GM18873 (cell line): ENCODE measurements around the gene GTPBP3.
"Not testable (repeated sequence)": the region's sequence is repeated elsewhere in the genome, so short reads cannot be mapped to it uniquely, and the experiment has no call there.

Experiments used
- ATAC-seq: cut with Tn5 transposase; IDR thresholded peaks from one replicate; pipeline ENCODE4 v1.9.1; 2021; ENCODE audit warnings: mild to moderate bottlenecking, moderate library complexity, moderate number of reproducible peaks; ENCODE audit not compliant: unreplicated experiment, low FRiP score

GTPBP3 gene

DNA sequence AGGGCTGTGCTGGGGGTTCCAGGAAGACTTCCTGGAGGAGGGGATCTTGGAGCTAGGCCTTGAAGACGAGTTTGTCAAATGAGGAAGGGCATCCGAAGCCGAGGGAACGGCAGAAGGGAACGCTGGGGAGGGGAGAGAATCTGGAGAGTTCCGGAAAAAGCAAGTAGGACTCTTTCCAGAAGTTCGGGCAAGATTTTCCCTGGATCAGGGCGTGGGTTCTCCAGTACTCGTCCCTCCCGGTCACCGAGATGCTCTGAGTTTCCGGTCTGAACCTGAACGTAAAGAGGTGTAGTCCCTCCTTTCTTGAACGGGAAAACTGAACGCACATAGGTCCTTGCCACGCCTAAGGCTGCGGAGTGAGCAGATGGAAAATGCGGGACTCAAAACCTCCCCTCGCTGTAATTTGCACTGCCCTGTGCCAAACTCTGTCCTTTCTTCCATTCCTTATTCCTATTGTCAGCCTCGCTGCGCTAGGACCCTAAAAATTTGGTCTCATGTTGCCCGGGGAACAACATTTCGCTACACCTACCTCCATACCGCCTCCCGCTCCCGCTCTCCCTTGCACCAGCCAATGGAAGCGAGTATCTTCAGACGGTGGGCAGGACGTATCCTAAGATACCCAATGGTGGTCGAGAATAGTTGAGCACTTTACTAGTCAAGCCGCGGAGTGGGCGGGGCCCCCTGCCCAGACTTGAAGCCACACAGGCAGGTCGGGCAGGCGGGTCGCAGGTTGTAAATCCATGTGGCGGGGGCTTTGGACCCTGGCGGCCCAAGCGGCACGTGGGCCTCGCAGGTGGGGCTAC, at the start of gene GTPBP3:
Gene GTPBP3, plus strand, starts transcription at position 682 of the 803 bp plus-strand sequence. Its CDS starts 59 bp downstream, at position 741.
- peak; percentile 73 for ATAC-seq

DNA sequence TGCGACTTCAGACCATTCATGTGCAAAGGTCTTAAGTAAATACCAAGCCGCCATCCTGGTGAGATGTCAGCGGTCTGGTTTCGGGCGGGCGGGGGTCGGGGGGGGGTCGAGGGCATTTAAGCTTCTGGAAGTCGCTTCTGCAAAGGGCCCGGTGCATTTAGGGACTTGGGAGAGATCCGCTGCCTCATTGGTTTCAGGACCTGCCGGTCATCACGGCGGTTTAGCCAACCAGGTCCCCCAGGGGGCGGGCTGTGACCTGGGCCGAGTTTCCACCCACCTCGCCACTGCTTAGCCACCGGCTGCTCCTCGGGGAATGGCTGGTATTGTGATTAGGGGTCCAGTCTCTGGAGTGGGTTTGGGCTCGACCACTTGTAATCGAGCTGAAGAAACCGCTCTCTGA, 47.9 kb upstream of the GTPBP3 start:
- no peak for ATAC-seq

DNA sequence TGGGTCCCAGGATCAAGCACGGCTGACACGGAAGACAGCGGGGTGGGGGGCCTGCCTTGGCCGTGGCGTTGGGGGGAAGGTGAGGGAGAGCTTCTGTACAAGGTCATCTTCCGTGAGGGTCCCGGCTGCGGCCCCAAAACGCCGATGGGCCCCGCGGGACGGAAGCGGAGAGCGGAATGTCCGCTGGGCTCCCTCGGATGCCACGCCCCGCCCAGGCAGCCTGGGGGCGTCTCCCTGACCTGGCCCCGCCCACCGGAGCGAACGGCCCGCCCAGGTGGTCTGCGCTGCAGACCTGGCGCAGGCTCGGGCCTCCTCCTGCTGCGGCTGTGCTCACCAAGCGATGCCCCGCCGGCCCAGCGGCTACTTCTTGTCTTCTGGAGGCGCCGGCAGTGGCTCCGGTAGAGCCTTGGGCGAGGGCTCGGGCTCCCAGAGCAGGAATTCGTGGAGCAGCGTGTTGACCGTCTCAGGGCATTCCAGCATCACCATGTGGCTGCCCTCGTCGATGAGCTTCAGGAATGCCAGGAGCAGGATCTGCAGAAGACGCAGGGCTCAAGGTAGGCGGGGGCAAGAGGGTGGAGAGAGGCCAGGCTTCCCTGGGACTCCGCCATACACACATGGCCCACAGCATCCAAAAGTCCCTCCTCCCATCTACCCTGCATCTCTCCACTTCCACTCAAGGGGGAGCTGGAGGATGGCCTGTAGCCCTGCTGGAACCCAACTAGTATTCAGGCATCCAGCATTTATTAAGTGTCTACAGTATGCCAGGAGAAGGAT, 44.9 kb upstream of the GTPBP3 start:
- ATAC-seq: peak; percentile 54

DNA sequence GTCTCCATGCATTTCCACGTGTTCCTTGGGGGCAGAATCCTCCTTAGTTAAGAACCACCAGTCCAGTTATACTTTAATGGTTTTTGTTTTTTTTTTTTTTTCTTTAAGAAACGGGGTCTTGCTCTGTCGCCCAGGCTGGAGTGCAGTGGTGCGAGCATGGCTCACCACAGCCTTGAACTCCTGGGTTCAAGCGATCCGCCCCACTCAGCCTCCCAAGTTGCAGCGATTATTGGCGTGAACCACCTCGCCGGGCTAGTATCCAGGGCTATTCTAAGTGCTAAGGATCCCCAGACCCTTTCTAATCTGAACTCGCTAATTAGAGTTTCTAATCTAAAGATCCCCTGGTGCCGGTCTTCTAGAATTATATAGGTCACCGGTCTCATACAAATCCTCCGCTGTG, 43.7 kb upstream of the GTPBP3 start:
- ATAC-seq: no peak

DNA sequence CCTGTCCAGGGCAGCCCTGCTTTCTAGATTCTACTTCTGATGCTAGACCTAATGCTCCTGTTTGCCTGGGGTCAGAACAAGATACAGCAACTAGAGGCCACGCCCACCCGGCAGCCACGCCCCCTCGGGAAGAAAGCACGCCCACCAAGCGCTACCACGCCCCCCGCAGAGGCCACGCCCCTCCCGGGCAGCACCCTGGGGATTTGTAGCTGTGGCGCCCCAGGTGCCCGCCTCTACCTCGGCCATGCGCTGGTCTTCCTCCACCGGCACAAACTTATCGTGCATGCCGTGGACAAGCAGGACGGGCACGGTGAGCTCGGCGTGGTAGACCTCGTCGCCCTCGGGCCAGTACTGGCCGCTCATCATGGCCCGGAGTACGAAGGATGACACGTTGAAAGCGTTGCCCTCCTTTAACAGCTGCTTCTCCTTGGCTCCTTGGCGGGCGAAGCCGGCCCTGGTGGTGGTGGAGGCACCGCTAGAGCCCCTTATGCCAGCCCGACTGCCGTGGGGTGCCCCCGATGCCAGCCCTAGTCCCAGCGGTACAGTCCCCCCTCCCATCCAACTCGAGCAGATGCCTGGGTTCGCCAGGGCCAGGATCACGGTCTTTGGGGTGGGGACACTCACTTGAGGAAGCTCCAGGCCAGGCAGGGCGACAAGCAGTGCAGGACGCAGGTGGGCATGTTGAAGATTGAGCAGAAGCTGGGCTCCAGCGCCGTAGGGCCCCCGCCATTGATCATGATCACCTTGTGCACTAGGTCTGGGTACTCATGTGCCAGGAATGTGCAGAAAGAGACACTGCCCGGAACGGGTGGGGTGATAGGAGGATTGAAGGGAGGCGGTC, 43.1 kb upstream of the GTPBP3 start:
- no peak for ATAC-seq

DNA sequence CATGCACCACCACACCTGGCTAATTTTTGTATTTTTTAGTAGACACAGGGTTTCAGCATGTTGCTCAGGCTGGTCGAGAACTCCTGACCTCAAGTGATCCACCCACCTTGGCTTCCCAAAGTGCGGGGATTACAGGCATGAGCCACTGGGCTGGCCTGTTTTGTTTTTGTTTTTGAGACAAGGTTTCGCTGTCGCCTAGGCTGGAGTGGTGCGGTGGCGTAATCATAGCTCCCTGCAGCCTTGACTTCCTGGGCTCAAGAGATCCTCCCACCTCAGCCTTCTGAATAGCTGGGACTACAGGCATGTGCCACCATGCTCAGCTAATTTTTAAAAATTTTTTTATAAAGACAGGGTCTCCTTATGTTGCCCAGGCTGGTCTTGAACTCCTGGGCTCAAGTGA, 41.8 kb upstream of the GTPBP3 start:
- ATAC-seq: not testable (repeated sequence)

DNA sequence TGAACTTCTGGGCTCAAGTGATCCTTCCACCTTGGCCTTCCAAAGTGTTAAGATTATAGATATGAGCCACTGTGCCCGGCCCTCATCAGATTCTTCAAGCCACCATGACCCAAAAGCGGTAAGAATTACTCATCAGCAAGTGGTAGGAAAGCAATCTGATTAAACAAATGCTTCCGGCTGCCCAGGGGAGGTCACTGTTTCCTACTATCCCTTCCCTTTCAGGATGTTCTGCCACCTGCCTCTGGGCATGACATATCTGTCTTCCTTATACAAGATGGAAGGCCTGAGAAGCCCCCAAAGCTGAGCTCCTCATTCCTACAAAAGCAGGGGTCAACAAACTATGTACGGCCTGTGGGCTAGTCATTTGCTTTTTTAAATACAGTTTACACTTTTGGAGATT, 41.1 kb upstream of the GTPBP3 start:
- ATAC-seq: no peak

DNA sequence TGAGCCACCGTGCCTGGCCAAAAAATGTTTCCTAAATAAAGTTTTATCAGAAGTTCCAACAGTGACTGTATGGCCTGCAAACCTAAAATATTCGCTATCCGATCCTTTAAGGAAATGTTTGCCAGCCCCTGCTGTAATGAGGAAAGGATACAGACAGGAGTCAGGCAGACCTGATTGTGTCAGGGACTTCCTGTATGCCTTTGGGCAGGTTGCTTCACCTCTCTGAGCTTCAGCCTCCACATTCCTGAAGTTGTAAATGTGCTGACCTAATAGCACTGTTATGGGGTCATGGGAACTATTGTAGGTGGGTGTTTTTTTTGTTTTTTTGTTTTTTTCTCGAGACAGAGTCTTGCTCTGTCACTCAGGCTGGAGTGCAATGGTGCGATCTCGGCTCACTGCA, 40.4 kb upstream of the GTPBP3 start:
- no peak for ATAC-seq

DNA sequence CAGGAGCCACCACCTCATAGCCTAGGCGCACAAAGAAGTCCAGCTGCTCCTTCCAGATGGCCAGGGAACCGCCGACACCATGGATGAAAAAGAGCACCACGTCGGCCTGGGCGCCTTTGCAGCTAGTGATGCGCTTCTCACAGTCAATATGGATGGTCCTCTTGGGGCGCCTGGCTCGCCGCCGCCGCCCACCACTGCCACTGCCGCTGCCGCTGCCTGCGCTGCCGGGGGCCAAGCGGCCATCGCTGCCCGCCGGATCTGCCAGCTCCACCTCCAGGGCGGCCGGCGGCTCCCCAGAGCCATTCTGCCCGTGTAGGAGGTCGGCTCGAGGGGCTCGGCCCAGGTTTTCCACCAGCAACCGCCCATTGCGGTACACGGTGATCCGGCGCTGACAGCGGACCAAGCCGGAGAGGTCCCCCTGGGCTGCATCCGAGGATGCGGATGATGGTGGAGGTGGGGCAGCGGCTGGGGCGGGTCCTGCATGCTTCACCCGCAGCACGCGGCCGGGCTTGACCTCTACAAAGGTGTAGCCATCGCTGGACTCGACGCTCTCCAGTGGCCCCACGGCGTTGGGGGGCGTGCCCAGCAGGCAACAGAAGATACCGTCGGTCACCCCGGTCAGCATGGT, 36.2 kb upstream of the GTPBP3 start:
- ATAC-seq: no peak

DNA sequence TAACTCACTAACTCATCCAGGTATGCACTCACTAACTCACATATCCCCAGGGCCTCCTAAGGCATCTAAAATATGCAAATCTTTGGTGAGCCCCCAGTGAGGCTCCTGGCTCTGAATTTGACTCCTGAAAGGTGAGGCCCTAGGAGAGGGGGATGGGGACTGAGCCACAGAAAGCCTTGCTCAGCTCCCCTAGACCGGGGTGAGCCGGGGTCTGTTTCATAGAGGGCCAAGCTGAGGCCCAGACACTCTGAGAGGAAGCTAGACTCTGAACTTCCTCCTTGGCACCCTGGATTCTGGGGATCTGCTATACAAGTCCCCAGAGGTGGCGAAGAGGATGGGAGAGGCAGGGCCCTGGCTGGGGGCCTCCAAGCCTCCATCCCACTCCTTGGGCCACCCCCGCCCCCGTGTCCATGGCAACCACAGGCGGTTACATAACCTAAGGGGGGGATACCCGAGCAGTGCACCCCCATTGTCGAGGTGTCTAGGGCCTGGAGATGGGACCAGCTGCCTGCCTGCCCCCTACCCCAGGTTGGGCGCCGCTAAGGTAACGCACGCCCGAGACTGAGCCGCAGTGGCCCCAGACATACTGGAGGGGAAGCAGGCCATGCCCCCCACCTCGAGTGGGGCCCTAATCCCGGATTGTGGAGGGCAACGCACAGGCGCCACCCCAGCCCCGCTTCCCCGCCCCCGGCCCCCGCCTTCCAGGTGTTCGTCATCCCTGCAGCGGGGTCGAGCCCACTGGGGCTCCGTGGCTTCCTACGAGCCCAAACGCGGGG, 34.8 kb upstream of the GTPBP3 start:
- no peak for ATAC-seq

GRCh38 chr19:17303167-17303939, 34.0 kb upstream of the GTPBP3 start, which contains the start of gene ABHD8:
TSS of gene ABHD8 (minus strand) at chr19:17303425. CDS start at chr19:17301616, 1,809 bp downstream.
- peak; percentile 46 for ATAC-seq

DNA sequence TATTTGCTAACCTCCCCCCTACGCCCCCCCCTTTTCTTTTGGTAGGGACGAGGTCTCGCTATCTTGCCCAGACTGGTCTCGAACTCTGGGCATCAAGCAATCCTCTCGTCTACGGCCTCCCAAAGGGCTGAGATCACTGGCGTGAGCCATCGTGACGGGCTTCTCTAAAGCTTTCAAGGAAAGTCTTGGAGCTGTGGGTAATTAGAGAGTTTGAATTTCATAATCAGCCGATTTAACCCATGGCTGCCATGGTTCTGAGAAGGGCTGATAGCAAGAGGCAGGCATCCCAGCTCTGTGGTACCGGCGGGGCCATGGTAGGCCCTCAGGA, 33.4 kb upstream of the GTPBP3 start:
- ATAC-seq: no peak

GRCh38 chr19:17304386-17305215, 32.8 kb upstream of the GTPBP3 start:
- ATAC-seq: no peak

DNA sequence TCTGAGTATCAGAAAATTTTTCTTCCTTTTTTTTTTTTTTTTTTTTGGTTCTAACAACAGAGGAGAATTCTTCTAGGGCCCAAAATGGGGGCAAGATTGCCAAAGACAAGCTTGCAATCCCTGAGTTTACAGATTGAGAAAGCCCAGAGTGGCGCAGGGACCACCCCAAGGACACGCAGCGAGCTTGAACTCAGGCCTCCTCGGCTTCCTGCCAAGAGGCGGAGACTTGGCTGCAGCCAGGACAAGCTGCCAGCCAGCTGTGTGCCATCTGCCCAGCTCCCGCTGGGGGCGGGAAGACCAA, 32.2 kb upstream of the GTPBP3 start:
- ATAC-seq: no peak

- peak; percentile 79 for ATAC-seq
Measured at GRCh38 chr19:17305517-17306284, 31.7 kb upstream of the GTPBP3 start, which contains the start of gene MRPL34. TSS of gene MRPL34 (plus strand) at chr19:17305872. CDS start at chr19:17305893, 21 bp downstream.

DNA sequence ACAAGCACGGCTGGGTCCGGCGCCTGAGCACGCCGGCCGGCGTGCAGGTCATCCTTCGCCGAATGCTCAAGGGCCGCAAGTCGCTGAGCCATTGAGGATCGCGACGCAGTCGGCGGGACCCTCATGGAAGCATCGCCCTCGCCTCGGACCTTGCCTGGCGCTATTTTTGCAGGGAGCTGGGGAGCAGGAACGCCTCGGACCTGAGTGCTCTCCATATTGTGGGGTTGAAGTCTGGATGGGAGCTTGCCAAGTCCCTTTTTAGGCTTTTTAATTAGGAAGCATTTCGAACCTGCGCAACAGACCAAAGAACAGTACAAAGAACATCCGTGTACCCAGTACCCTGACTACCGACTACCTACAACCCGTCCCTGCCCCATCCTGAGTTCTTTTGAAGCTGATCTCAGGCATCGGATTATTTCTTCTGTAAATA, 31.1 kb upstream of the GTPBP3 start:
- ATAC-seq: no peak

- ATAC-seq: no peak
Measured at GRCh38 chr19:17307876-17308377, 29.4 kb upstream of the GTPBP3 start.
